GM18520 (cell line): ENCODE results near the gene COL20A1.

ENCODE experiments used
- ATAC-seq: cut with Tn5 transposase; IDR thresholded peaks from one replicate; pipeline ENCODE4 v1.9.1; 2021; ENCODE audit not compliant: unreplicated experiment

COL20A1 gene

GRCh38 chr20:63318391-63319163, 25.6 kb downstream of the COL20A1 start:
- ATAC-seq: no peak

GRCh38 chr20:63319164-63320040, 26.4 kb downstream of the COL20A1 start:
- no peak for ATAC-seq

GRCh38 chr20:63320041-63320511, 27.1 kb downstream of the COL20A1 start:
- ATAC-seq: no peak

- no peak for ATAC-seq
Measured at GRCh38 chr20:63320616-63321147, 27.7 kb downstream of the COL20A1 start.

- no peak for ATAC-seq
Measured at GRCh38 chr20:63321148-63321831, 28.3 kb downstream of the COL20A1 start.

GRCh38 chr20:63322146-63322932, 29.4 kb downstream of the COL20A1 start:
- ATAC-seq: no peak

- no peak for ATAC-seq
Measured at GRCh38 chr20:63322933-63323273, 29.9 kb downstream of the COL20A1 start.

GRCh38 chr20:63323357-63323981, 30.5 kb downstream of the COL20A1 start:
- no peak for ATAC-seq

- no peak for ATAC-seq
Measured at GRCh38 chr20:63325021-63325471, 32.1 kb downstream of the COL20A1 start.

- ATAC-seq: no peak
Measured at GRCh38 chr20:63325554-63326313, 32.7 kb downstream of the COL20A1 start.

GRCh38 chr20:63326314-63327230, 33.6 kb downstream of the COL20A1 start:
- no peak for ATAC-seq

- ATAC-seq: no peak
Measured at GRCh38 chr20:63327231-63327745, 34.3 kb downstream of the COL20A1 start.

GRCh38 chr20:63328026-63328700, 35.2 kb downstream of the COL20A1 start:
- ATAC-seq: no peak

GRCh38 chr20:63328718-63329275, 35.8 kb downstream of the COL20A1 start:
- ATAC-seq: no peak

- no peak for ATAC-seq
Measured at GRCh38 chr20:63329331-63330083, 36.5 kb downstream of the COL20A1 start.

- ATAC-seq: no peak
Measured at GRCh38 chr20:63330084-63330760, 37.2 kb downstream of the COL20A1 start.
